AG08395 (cell line): ENCODE data around the gene CCDC93.

Experiments used
- DNase-seq: peaks from one replicate; pipeline ENCODE4 v3.0.0; 2012; ENCODE audit warnings: mixed read lengths, low spot score

Gene CCDC93

GRCh38 chr2:117888897-117889296 lies 125.0 kb downstream of the CCDC93 start:
- no peak for DNase-seq

GRCh38 chr2:117885308-117885707 lies 128.6 kb downstream of the CCDC93 start:
- no peak for DNase-seq

GRCh38 chr2:117879003-117879402 lies 134.9 kb downstream of the CCDC93 start:
- DNase-seq = no peak

GRCh38 chr2:117875786-117876185 lies 138.1 kb downstream of the CCDC93 start:
- no peak for DNase-seq
